PC-3 (cell line): Measurements from ENCODE around the gene HECW1. TPM values are rescaled to one million over a fixed set of nuclear protein-coding genes. Genes with fewer than 3 reads are reported as not detected.
A peak's percentile ranks its signal among the peaks of the same experiment; 100 is the strongest.

Experiments
- ATAC-seq: fragments of 200-7000 bp; cut with Tn5 transposase; 2 replicates; pipeline ENCODE4 v1.9.1; 2020; ENCODE audit warnings: mild to moderate bottlenecking, moderate library complexity
- BruUV-seq: library from RNA; stranded (reverse); fragments of 400-500 nt; replicated peaks from 2 replicates; lab custom pipeline; 2021; lab: Mats Ljungman, UMichigan
- CTCF ChIA-PET: fragments of 300-600 bp; sonication (Branson Sonifier 250); formaldehyde crosslinking; loops from one replicate; lab custom pipeline; 2022; ENCODE audit warnings: antibody characterized with exemption; lab: Charles Lee
- POLR2A ChIA-PET: fragments of 300-600 bp; sonication (Branson Sonifier 250); formaldehyde crosslinking; loops from one replicate; lab custom pipeline; 2022; ENCODE audit warnings: antibody characterized with exemption; ENCODE audit not compliant: unreplicated experiment; lab: Charles Lee
- DNase-seq: peaks from one replicate; pipeline ENCODE4 v3.0.0-alpha.2; 2015
- H2AFZ ChIP-seq: fragments of 300-600 bp; sonication (generic); 2 replicates; pipeline ENCODE4 v1.6.0; 2016; ENCODE audit warnings: antibody characterized with exemption, low read length
- H3F3A ChIP-seq: fragments of 300-600 bp; sonication (generic); one replicate; pipeline ENCODE4 v1.6.0; 2017; ENCODE audit warnings: antibody characterized with exemption, low read length, control low read depth, mild to moderate bottlenecking; ENCODE audit not compliant: unreplicated experiment
- H3K27ac ChIP-seq: fragments of 300-600 bp; sonication (generic); 2 replicates; pipeline ENCODE4 v1.5.1; 2016; ENCODE audit warnings: mild to moderate bottlenecking, low read length
- H3K27me3 ChIP-seq: fragments of 300-600 bp; sonication (generic); 2 replicates; pipeline ENCODE4 v1.6.1; 2016; ENCODE audit warnings: low read length, mixed read lengths
- H3K36me3 ChIP-seq: fragments of 300-600 bp; sonication (generic); 2 replicates; pipeline ENCODE4 v1.6.1; 2016; ENCODE audit warnings: low read depth, mixed run types, low read length, mixed read lengths
- H3K4me1 ChIP-seq: fragments of 300-600 bp; sonication (generic); 2 replicates; pipeline ENCODE4 v1.5.1; 2016; ENCODE audit warnings: low read length; ENCODE audit not compliant: insufficient read depth
- H3K4me2 ChIP-seq: fragments of 300-600 bp; sonication (generic); 2 replicates; pipeline ENCODE4 v1.6.0; 2016; ENCODE audit warnings: low read length
- H3K4me3 ChIP-seq: fragments of 300-600 bp; sonication (generic); 2 replicates; pipeline ENCODE4 v1.5.1; 2016; ENCODE audit warnings: mild to moderate bottlenecking, low read length, mixed read lengths
- H3K79me2 ChIP-seq: fragments of 300-600 bp; sonication (generic); 2 replicates; pipeline ENCODE4 v1.6.1; 2017; ENCODE audit warnings: low read length, mixed read lengths
- H3K9ac ChIP-seq: fragments of 300-600 bp; sonication (generic); 2 replicates; pipeline ENCODE4 v1.6.0; 2016; ENCODE audit warnings: mild to moderate bottlenecking, low read length
- H3K9me2 ChIP-seq: fragments of 300-600 bp; sonication (generic); replicated peaks from 2 replicates; pipeline ENCODE4 v1.6.1; 2016; ENCODE audit warnings: mixed run types, low read length, mixed read lengths
- H3K9me3 ChIP-seq: fragments of 300-600 bp; sonication (generic); 2 replicates; pipeline ENCODE4 v1.6.1; 2016; ENCODE audit warnings: low read length, mixed read lengths
- H4K20me1 ChIP-seq: fragments of 300-600 bp; sonication (generic); 2 replicates; pipeline ENCODE4 v1.6.1; 2016; ENCODE audit warnings: low read length, mixed read lengths
- EZH2 ChIP-seq: fragments of 300-600 bp; sonication (generic); IDR thresholded peaks from one replicate; pipeline ENCODE4 v1.6.1; 2017; ENCODE audit warnings: antibody characterized with exemption, mild to moderate bottlenecking, low read length; ENCODE audit not compliant: unreplicated experiment
- EZH2phosphoT487 ChIP-seq: fragments of 300-600 bp; sonication (generic); IDR thresholded peaks from 2 replicates; pipeline ENCODE4 v1.6.1; 2018; ENCODE audit warnings: mild to moderate bottlenecking, antibody characterized with exemption, low read length, borderline replicate concordance
- intact Hi-C: fragments of 100-400 bp; cut with micrococcal nuclease; formaldehyde crosslinking; loops from 2 replicates; pipeline ENCODE4 v1.9.0; 2023
- total RNA-seq: library from RNA; depleted of rRNA; stranded (reverse); fragments of >200 nt; gene quantifications from 2 replicates; pipeline ENCODE4 v1.2.3, GENCODE V29; 2014
- TF ChIP-seq, protein P1 (sequence below): fragments of 300-600 bp; sonication (generic); conservative IDR thresholded peaks from 2 replicates; pipeline ENCODE4 v1.5.1; 2017; ENCODE audit warnings: antibody characterized with exemption, low read depth, mild to moderate bottlenecking, low read length

Gene HECW1
- total RNA-seq, 1 experiment from 2014 or later = 3.0 TPM

DNA sequence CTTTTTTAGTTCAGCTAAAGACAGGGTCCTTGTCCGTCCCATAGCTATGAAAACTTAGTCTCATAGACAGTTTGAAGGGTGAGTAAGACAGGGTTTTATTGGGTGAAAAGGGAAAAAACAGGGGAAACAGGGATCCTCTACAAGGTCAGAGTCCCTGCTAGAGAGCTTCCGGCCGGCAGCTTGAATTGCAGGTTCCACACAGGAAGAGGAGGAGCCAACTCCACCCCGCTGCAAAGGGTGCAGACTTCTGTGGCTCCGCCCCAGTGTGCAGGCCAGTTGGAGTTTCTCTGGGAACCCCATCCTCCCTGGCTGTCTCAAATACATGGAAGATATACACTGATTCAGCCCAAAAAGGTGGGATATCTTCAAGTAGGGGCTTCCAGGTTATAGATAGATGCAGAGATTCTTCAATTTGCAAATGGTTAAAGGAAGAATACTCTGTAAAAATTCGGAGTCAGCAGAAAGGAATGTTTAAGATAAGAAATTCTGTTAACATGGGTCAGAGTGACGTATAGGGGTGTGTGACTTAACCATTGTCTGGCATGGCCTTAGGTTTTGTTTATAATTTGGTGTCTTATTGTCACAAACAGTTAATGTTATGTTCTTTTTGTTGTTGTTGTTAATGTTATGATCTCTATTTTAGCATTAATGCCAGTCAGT lies 34.6 kb upstream of the HECW1 start:
- ATAC-seq (peak; percentile 89), DNase-seq (peak; percentile 54)
- Histone ChIP-seq H3K79me2 (no peaks in the 10 kb centered on the region), H4K20me1 (no peaks in the 10 kb centered on the region), H2AFZ (peak overlapping the region; percentile 56), H3K9me2 (no peaks in the 10 kb centered on the region), H3K4me1 (peaks cover 10% of the 10 kb centered on the region), H3K4me3 (no peak overlapping the region), H3K4me2 (peak overlapping the region; percentile 21), H3K36me3 (no peaks in the 10 kb centered on the region), H3K27ac (no peak overlapping the region), H3F3A (no peaks in the 10 kb centered on the region), H3K9ac (no peak overlapping the region), H3K9me3 (no peaks in the 10 kb centered on the region), H3K27me3 (no peaks in the 10 kb centered on the region)
- ChIA-PET CTCF (no interaction called here), POLR2A (no interaction called here)
- intact Hi-C loops = no loop called here
- TF ChIP-seq, protein P1, sequence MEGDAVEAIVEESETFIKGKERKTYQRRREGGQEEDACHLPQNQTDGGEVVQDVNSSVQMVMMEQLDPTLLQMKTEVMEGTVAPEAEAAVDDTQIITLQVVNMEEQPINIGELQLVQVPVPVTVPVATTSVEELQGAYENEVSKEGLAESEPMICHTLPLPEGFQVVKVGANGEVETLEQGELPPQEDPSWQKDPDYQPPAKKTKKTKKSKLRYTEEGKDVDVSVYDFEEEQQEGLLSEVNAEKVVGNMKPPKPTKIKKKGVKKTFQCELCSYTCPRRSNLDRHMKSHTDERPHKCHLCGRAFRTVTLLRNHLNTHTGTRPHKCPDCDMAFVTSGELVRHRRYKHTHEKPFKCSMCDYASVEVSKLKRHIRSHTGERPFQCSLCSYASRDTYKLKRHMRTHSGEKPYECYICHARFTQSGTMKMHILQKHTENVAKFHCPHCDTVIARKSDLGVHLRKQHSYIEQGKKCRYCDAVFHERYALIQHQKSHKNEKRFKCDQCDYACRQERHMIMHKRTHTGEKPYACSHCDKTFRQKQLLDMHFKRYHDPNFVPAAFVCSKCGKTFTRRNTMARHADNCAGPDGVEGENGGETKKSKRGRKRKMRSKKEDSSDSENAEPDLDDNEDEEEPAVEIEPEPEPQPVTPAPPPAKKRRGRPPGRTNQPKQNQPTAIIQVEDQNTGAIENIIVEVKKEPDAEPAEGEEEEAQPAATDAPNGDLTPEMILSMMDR = no peak
- TF ChIP-seq EZH2 (no peak), EZH2phosphoT487 (no peak)
- no TSS peak for BruUV-seq

DNA sequence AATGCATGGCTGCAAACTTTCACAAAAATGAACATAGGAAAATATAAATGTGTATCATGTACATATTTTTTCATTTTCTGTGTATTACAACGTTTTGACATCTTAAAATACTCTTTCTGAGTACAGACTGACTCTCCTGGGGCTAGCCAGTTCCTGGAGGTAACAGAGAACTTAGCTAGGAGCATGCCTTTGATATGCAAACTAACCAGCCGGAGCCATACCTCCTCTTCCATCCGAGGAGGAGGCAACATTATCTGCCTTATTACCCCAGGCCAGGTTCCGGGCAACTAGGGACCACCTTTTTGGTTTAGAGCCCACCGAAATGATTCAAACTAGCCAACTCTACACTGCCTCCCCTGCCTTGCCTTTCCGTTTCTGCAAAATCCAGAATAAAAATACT lies 33.7 kb upstream of the HECW1 start:
- BruUV-seq = no TSS peak
- DNase-seq = no peak
- H3K9ac ChIP-seq = no peak overlapping the region
- intact Hi-C loops = no loop called here
- no peak overlapping the region for H3K4me2 ChIP-seq
- H3K9me3 ChIP-seq = no peaks in the 10 kb centered on the region
- no peaks in the 10 kb centered on the region for H3K79me2 ChIP-seq
- no peak for ATAC-seq
- H3K4me1 ChIP-seq = peaks cover 10% of the 10 kb centered on the region
- no peak overlapping the region for H2AFZ ChIP-seq
- H3K36me3 ChIP-seq = no peaks in the 10 kb centered on the region
- H3K9me2 ChIP-seq = no peaks in the 10 kb centered on the region
- H3K27ac ChIP-seq = no peak overlapping the region
- POLR2A ChIA-PET = no interaction called here
- TF ChIP-seq EZH2phosphoT487 (no peak), EZH2 (no peak)
- TF ChIP-seq, protein P1 = no peak
- H3K4me3 ChIP-seq = no peak overlapping the region
- H3K27me3 ChIP-seq = no peaks in the 10 kb centered on the region
- H4K20me1 ChIP-seq = no peaks in the 10 kb centered on the region
- no peaks in the 10 kb centered on the region for H3F3A ChIP-seq
- CTCF ChIA-PET = no interaction called here

DNA sequence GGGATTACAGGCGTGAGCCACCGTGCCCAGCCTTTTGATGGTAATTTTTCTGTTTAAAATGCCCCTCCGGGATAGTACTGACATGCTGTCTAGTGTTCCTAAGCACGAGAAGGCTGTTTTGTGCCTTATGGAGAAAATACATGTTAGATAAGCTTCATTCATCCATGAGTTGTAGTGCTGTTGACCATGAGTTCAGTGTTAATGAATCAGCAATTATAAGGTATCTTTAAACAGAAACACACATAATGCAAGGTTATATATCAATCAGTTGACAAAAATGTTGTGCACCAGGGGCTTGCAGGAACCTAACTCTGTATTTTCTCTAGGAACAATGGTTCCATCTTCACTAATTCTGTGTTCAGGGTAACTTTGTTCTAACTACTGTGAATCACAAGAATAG lies 30.8 kb upstream of the HECW1 start:
- Histone ChIP-seq H3K79me2 (no peaks in the 10 kb centered on the region), H3F3A (no peaks in the 10 kb centered on the region), H3K4me1 (peaks cover 10% of the 10 kb centered on the region), H3K36me3 (no peaks in the 10 kb centered on the region), H3K4me3 (no peak overlapping the region), H3K27me3 (0 out of 2 replicates have a peak, but pooled peaks cover 9% of the 10 kb centered on the region), H4K20me1 (no peaks in the 10 kb centered on the region), H2AFZ (no peak overlapping the region), H3K27ac (no peak overlapping the region), H3K9ac (no peak overlapping the region), H3K9me2 (no peaks in the 10 kb centered on the region), H3K4me2 (no peak overlapping the region), H3K9me3 (no peaks in the 10 kb centered on the region)
- no TSS peak for BruUV-seq
- ChIA-PET POLR2A (no interaction called here), CTCF (no interaction called here)
- no peak for DNase-seq
- no peak for TF ChIP-seq EZH2
- TF ChIP-seq, protein P1 = no peak
- no peak for TF ChIP-seq EZH2phosphoT487
- ATAC-seq = no peak
- intact Hi-C loops = no loop called here
